GM18519 (cell line): Measurements from ENCODE around the gene TSFM.

Experiments used
- ATAC-seq: cut with Tn5 transposase; IDR thresholded peaks from one replicate; pipeline ENCODE4 v1.9.1; 2021; ENCODE audit warnings: mild to moderate bottlenecking, moderate library complexity; ENCODE audit not compliant: unreplicated experiment, low FRiP score

Gene TSFM

GRCh38 chr12:57777367-57777766, 5.2 kb upstream of the TSFM start:
- no peak for ATAC-seq

GRCh38 chr12:57777911-57778310, 4.7 kb upstream of the TSFM start:
- no peak for ATAC-seq

GRCh38 chr12:57779736-57780135, 2.9 kb upstream of the TSFM start:
- ATAC-seq = no peak

- no peak for ATAC-seq
Measured at GRCh38 chr12:57780284-57780897, 2.2 kb upstream of the TSFM start.

- no peak for ATAC-seq
Measured at GRCh38 chr12:57781244-57781643, 1.3 kb upstream of the TSFM start.

- no peak for ATAC-seq
Measured at GRCh38 chr12:57781801-57782200, 786 bp upstream of the TSFM start.

- no peak for ATAC-seq
Measured at GRCh38 chr12:57782243-57782607, 362 bp upstream of the TSFM start.

- no peak for ATAC-seq
Measured at GRCh38 chr12:57783466-57783801, 847 bp downstream of the TSFM start.

- no peak for ATAC-seq
Measured at GRCh38 chr12:57783861-57784260, 1.3 kb downstream of the TSFM start.

- no peak for ATAC-seq
Measured at GRCh38 chr12:57793920-57794319, 11.3 kb downstream of the TSFM start.

GRCh38 chr12:57795354-57795753, 12.8 kb downstream of the TSFM start:
- no peak for ATAC-seq

- no peak for ATAC-seq
Measured at GRCh38 chr12:57796996-57797395, 14.4 kb downstream of the TSFM start.

- no peak for ATAC-seq
Measured at GRCh38 chr12:57797933-57798332, 15.3 kb downstream of the TSFM start.

GRCh38 chr12:57800965-57801364, 18.4 kb downstream of the TSFM start:
- ATAC-seq = no peak

GRCh38 chr12:57802607-57803006, 20.0 kb downstream of the TSFM start:
- ATAC-seq = no peak

GRCh38 chr12:57803319-57803893, 20.8 kb downstream of the TSFM start:
- no peak for ATAC-seq

- ATAC-seq = no peak
Measured at GRCh38 chr12:57806677-57807076, 24.1 kb downstream of the TSFM start.

GRCh38 chr12:57807285-57807684, 24.7 kb downstream of the TSFM start:
- ATAC-seq = no peak

GRCh38 chr12:57808351-57808750, 25.8 kb downstream of the TSFM start:
- ATAC-seq = no peak

- ATAC-seq = no peak
Measured at GRCh38 chr12:57809425-57809824, 26.8 kb downstream of the TSFM start.

- no peak for ATAC-seq
Measured at GRCh38 chr12:57810450-57810849, 27.9 kb downstream of the TSFM start.

GRCh38 chr12:57811028-57811755, 28.6 kb downstream of the TSFM start:
- no peak for ATAC-seq
